ENCODE measurements around the gene POMGNT1.

Gene POMGNT1

DNA sequence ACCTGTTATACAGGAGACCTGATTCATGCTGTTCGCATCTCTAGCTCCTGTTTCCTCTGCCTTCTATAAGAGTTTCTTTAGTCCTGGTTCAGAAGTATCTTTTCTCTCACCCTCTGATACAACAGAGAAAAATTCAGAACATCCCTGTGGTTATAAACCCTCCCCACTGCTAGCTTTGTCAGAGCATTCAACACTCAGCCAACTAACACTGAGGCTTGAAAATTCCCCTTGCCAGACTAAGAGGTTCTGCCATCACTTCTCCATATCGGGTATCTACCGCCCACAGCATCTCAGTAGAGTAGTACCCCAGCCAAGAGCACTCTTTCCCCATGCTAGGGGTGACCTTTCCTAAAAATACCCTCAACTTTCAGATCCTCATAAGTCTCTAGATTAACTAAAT lies 46.2 kb downstream of the POMGNT1 start:
- no peak for DNase-seq

DNA sequence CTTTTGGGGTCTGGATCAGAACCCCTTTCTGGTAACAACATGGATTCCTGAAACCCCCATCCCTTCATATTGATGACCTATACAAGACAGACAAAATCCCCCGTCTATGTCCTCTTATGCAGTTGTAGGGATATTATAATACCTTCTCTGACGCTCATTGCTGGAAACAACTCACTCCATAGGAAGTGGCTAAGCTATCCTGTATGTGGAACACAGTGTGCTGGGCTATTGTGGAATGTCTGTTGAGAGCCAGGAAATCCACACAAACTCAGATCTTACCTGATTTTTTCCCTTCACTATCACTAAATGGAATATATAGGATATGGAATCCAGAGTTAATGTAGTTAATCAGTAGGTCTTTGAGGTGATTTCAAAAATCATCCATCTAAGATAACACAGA lies 48.1 kb downstream of the POMGNT1 start:
- no peak for DNase-seq

DNA sequence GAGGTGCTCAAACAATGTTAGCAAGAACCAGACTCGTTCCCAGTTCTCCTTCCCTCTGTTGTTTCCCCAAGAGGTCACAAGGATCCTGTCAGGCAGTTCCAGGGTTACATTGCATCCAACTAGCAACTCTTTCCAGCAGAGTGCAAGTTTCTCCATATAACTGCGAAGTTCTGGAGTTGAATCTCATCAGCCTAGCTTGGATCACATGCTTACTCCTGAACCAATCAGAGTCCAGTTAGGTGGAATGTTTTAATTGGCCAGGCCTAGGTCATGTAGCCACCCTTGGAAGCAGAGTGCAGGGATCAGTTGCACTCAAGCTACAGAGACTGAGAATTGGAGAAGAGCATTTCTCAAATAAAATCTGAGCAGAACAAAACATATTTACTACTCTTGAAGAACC lies 49.9 kb downstream of the POMGNT1 start:
- no peak for DNase-seq

Measured in stimulated activated CD8-positive, alpha-beta memory T cell treated with anti-CD3 and anti-CD28 coated beads, Interleukin-4, amount 100 ng/mL, for 48 hours (primary cell).